ENCODE results near the gene CDH5. TPM values are rescaled to one million over a fixed set of nuclear protein-coding genes. Genes with fewer than 3 reads are reported as not detected.

CDH5 gene
- total and polyA plus RNA-seq, 4 donors = 1.5 to 97.5 (median 20.9) TPM

GRCh38 chr16:66367968-66368891 is 1.7 kb downstream of the CDH5 start:
- Histone ChIP-seq H3K9me3 (ENCODE audit: control insufficient read depth, low read length) (no peaks in the 10 kb centered on the region), H3K27me3 (ENCODE audit: control insufficient read depth in 1 of 2, insufficient read depth in 2 of 2, low read length in 1 of 2) (no peaks in the 10 kb centered on the region), H3K36me3 (ENCODE audit: control insufficient read depth in 1 of 2, insufficient read depth in 2 of 2, low read length in 1 of 2) (no peaks in the 10 kb centered on the region), H3K4me1 (ENCODE audit: control insufficient read depth in 1 of 2, insufficient read depth in 2 of 2, low read length in 2 of 2) (no peaks in the 10 kb centered on the region), H3K27ac (ENCODE audit: low read depth in 1 of 2, low read length in 2 of 2) (no peak overlapping the region), H3K4me3 (ENCODE audit: low read length in 2 of 2) (no peak overlapping the region)
- 83% methylated on average over 11 of the region's 11 CpGs for WGBS, 2 donors
- intact Hi-C loops (cut with DNase I) = no loop called here
- DNase-seq (peak in 1 of 2 donors; percentile 31), ATAC-seq (ENCODE audit: low FRiP score) (no peak)

- 87 to 91% methylated on average over 5 of the region's 5 CpGs for WGBS, 2 donors
- no peaks in the 10 kb centered on the region for H3K9me3 ChIP-seq (ENCODE audit: control insufficient read depth, low read length)
- no peak overlapping the region for H3K27ac ChIP-seq (ENCODE audit: low read depth in 1 of 2, low read length in 2 of 2)
- no peaks in the 10 kb centered on the region for H3K36me3 ChIP-seq (ENCODE audit: control insufficient read depth in 1 of 2, insufficient read depth in 2 of 2, low read length in 1 of 2)
- ATAC-seq (ENCODE audit: low FRiP score) (no peak), DNase-seq (peak; percentile 64 to 70)
- H3K27me3 ChIP-seq (ENCODE audit: control insufficient read depth in 1 of 2, insufficient read depth in 2 of 2, low read length in 1 of 2) = no peaks in the 10 kb centered on the region
- no peaks in the 10 kb centered on the region for H3K4me1 ChIP-seq (ENCODE audit: control insufficient read depth in 1 of 2, insufficient read depth in 2 of 2, low read length in 2 of 2)
- H3K4me3 ChIP-seq (ENCODE audit: low read length in 2 of 2) = no peak overlapping the region
- intact Hi-C loops (cut with DNase I) = no loop called here
Measured at GRCh38 chr16:66369055-66369592, 2.6 kb downstream of the CDH5 start.

- Histone ChIP-seq H3K27me3 (ENCODE audit: control insufficient read depth in 1 of 2, insufficient read depth in 2 of 2, low read length in 1 of 2) (no peaks in the 10 kb centered on the region), H3K36me3 (ENCODE audit: control insufficient read depth in 1 of 2, insufficient read depth in 2 of 2, low read length in 1 of 2) (no peaks in the 10 kb centered on the region), H3K9me3 (ENCODE audit: control insufficient read depth, low read length) (no peaks in the 10 kb centered on the region), H3K4me3 (ENCODE audit: low read length in 2 of 2) (no peak overlapping the region), H3K27ac (ENCODE audit: low read depth in 1 of 2, low read length in 2 of 2) (no peak overlapping the region), H3K4me1 (ENCODE audit: control insufficient read depth in 1 of 2, insufficient read depth in 2 of 2, low read length in 2 of 2) (no peaks in the 10 kb centered on the region)
- intact Hi-C loops (cut with DNase I) = no loop called here
- no peak for ATAC-seq (ENCODE audit: low FRiP score)
- WGBS, 2 donors = 77 to 82% methylated on average over 9 of the region's 9 CpGs
- peak; percentile 39 to 51 for DNase-seq
Measured at GRCh38 chr16:66370786-66371684, 4.5 kb downstream of the CDH5 start.

GRCh38 chr16:66372078-66372897 is 5.8 kb downstream of the CDH5 start:
- H3K27me3 ChIP-seq (ENCODE audit: control insufficient read depth in 1 of 2, insufficient read depth in 2 of 2, low read length in 1 of 2) = no peaks in the 10 kb centered on the region
- H3K27ac ChIP-seq (ENCODE audit: low read depth in 1 of 2, low read length in 2 of 2) = no peak overlapping the region
- H3K4me1 ChIP-seq (ENCODE audit: control insufficient read depth in 1 of 2, insufficient read depth in 2 of 2, low read length in 2 of 2) = no peaks in the 10 kb centered on the region
- H3K36me3 ChIP-seq (ENCODE audit: control insufficient read depth in 1 of 2, insufficient read depth in 2 of 2, low read length in 1 of 2) = no peaks in the 10 kb centered on the region
- H3K9me3 ChIP-seq (ENCODE audit: control insufficient read depth, low read length) = no peaks in the 10 kb centered on the region
- intact Hi-C loops (cut with DNase I) = no loop called here
- peak; percentile 20 to 35 for DNase-seq
- 92% methylated on average over 15 of the region's 15 CpGs for WGBS, 2 donors
- ATAC-seq (ENCODE audit: low FRiP score) = no peak
- no peak overlapping the region for H3K4me3 ChIP-seq (ENCODE audit: low read length in 2 of 2)

- Histone ChIP-seq H3K9me3 (ENCODE audit: control insufficient read depth, low read length) (no peaks in the 10 kb centered on the region), H3K4me3 (ENCODE audit: low read length in 2 of 2) (no peak overlapping the region), H3K4me1 (ENCODE audit: control insufficient read depth in 1 of 2, insufficient read depth in 2 of 2, low read length in 2 of 2) (no peaks in the 10 kb centered on the region), H3K27me3 (ENCODE audit: control insufficient read depth in 1 of 2, insufficient read depth in 2 of 2, low read length in 1 of 2) (no peaks in the 10 kb centered on the region), H3K36me3 (ENCODE audit: control insufficient read depth in 1 of 2, insufficient read depth in 2 of 2, low read length in 1 of 2) (no peaks in the 10 kb centered on the region), H3K27ac (ENCODE audit: low read depth in 1 of 2, low read length in 2 of 2) (no peak overlapping the region)
- ATAC-seq (ENCODE audit: low FRiP score) = no peak
- intact Hi-C loops (cut with DNase I) = no loop called here
- peak in 1 of 2 donors; percentile 36 for DNase-seq
- 89 to 91% methylated on average over 4 of the region's 4 CpGs for WGBS, 2 donors
Measured at GRCh38 chr16:66372898-66373155, 6.3 kb downstream of the CDH5 start.

- Histone ChIP-seq H3K9me3 (ENCODE audit: control insufficient read depth, low read length) (no peaks in the 10 kb centered on the region), H3K36me3 (ENCODE audit: control insufficient read depth in 1 of 2, insufficient read depth in 2 of 2, low read length in 1 of 2) (no peaks in the 10 kb centered on the region), H3K4me1 (ENCODE audit: control insufficient read depth in 1 of 2, insufficient read depth in 2 of 2, low read length in 2 of 2) (no peaks in the 10 kb centered on the region), H3K27ac (ENCODE audit: low read depth in 1 of 2, low read length in 2 of 2) (no peak overlapping the region), H3K27me3 (ENCODE audit: control insufficient read depth in 1 of 2, insufficient read depth in 2 of 2, low read length in 1 of 2) (no peaks in the 10 kb centered on the region), H3K4me3 (ENCODE audit: low read length in 2 of 2) (no peak overlapping the region)
- intact Hi-C loops (cut with DNase I) = no loop called here
- ATAC-seq (ENCODE audit: low FRiP score) (no peak), DNase-seq (no peak)
- WGBS, 2 donors = 94% methylated on average over 5 of the region's 5 CpGs
Measured at GRCh38 chr16:66373667-66374066, 7.2 kb downstream of the CDH5 start.

GRCh38 chr16:66374176-66374575 is 7.7 kb downstream of the CDH5 start:
- peak in 1 of 2 donors; percentile 30 for DNase-seq
- no peaks in the 10 kb centered on the region for H3K36me3 ChIP-seq (ENCODE audit: control insufficient read depth in 1 of 2, insufficient read depth in 2 of 2, low read length in 1 of 2)
- H3K27ac ChIP-seq (ENCODE audit: low read depth in 1 of 2, low read length in 2 of 2) = no peak overlapping the region
- H3K9me3 ChIP-seq (ENCODE audit: control insufficient read depth, low read length) = no peaks in the 10 kb centered on the region
- no peaks in the 10 kb centered on the region for H3K27me3 ChIP-seq (ENCODE audit: control insufficient read depth in 1 of 2, insufficient read depth in 2 of 2, low read length in 1 of 2)
- H3K4me1 ChIP-seq (ENCODE audit: control insufficient read depth in 1 of 2, insufficient read depth in 2 of 2, low read length in 2 of 2) = no peaks in the 10 kb centered on the region
- intact Hi-C loops (cut with DNase I) = no loop called here
- ATAC-seq (ENCODE audit: low FRiP score) = no peak
- H3K4me3 ChIP-seq (ENCODE audit: low read length in 2 of 2) = no peak overlapping the region
- WGBS, 2 donors = 83 to 85% methylated on average over 7 of the region's 7 CpGs

GRCh38 chr16:66375451-66375850 is 9.0 kb downstream of the CDH5 start:
- no peak for DNase-seq
- ATAC-seq (ENCODE audit: low FRiP score) = no peak
- H3K4me1 ChIP-seq (ENCODE audit: control insufficient read depth in 1 of 2, insufficient read depth in 2 of 2, low read length in 2 of 2) = no peaks in the 10 kb centered on the region
- intact Hi-C loops (cut with DNase I) = no loop called here
- H3K36me3 ChIP-seq (ENCODE audit: control insufficient read depth in 1 of 2, insufficient read depth in 2 of 2, low read length in 1 of 2) = no peaks in the 10 kb centered on the region
- H3K9me3 ChIP-seq (ENCODE audit: control insufficient read depth, low read length) = no peaks in the 10 kb centered on the region
- no peaks in the 10 kb centered on the region for H3K27me3 ChIP-seq (ENCODE audit: control insufficient read depth in 1 of 2, insufficient read depth in 2 of 2, low read length in 1 of 2)
- H3K4me3 ChIP-seq (ENCODE audit: low read length in 2 of 2) = no peak overlapping the region
- 93 to 97% methylated on average over 9 of the region's 9 CpGs for WGBS, 2 donors
- H3K27ac ChIP-seq (ENCODE audit: low read depth in 1 of 2, low read length in 2 of 2) = no peak overlapping the region

Measured in aorta (tissue), 5 donors.